ENCODE measurements around the gene RBM11. TPM values are rescaled to one million over a fixed set of nuclear protein-coding genes. Genes with fewer than 3 reads are reported as not detected.
"Not testable (repeated sequence)": the region's sequence is repeated elsewhere in the genome, so short reads cannot be mapped to it uniquely, and the experiment has no call there.

The RBM11 gene, protein sequence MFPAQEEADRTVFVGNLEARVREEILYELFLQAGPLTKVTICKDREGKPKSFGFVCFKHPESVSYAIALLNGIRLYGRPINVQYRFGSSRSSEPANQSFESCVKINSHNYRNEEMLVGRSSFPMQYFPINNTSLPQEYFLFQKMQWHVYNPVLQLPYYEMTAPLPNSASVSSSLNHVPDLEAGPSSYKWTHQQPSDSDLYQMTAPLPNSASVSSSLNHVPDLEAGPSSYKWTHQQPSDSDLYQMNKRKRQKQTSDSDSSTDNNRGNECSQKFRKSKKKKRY
- total RNA-seq: 4.9 and 7.4 TPM in 2 replicates
- long read RNA-seq, transcript RBM11-201 (5 exons, 1,934 nt): major isoform, 7 of 15 reads
- long read RNA-seq, partial matches to known transcripts: 0 of 15 reads
- long read RNA-seq, other reads (novel, unspliced or antisense): 3 of 15 reads

DNA sequence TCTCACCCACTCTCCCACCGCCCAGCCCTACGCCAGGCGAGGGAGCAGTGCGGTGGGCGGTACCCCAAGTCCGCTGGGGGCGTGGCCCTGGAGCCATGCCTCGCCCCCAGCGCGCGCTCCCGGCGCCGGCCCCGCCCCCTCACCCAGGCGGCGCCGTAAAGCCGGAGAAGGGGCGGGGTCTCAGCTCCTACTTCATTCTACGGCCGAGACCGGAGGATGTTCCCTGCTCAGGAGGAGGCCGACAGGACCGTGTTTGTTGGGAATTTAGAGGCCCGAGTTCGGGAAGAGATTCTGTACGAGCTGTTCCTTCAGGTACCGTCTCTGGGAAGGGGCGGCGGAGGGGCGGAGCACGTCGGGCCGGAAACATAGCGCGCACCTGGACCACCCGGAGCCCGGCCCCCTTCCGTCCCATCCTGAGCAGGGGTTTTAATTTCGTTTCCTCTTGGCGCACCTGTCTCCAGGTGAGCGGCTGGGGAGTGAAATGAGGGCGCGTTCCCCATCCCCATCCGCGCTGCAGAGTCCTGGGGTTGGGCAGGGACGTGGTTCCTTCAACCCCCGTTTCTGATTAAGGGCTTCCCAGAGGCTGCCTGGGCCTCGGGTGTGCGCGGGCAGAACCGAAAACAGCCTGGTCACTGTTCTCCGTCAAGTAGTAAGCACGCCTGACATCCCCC, at the start of gene RBM11:
TSS of gene RBM11 (plus strand) at position 187 of the 671 bp plus-strand sequence. CDS start at position 217, 30 bp downstream.
- H3K4me3 Mint-ChIP-seq (ENCODE audit: low read depth): peak within 1 kb of the TSS; percentile 89
- DNase-seq (ENCODE audit: low spot score, unreplicated experiment): peak; percentile 72
- TF ChIP-seq, protein P1, sequence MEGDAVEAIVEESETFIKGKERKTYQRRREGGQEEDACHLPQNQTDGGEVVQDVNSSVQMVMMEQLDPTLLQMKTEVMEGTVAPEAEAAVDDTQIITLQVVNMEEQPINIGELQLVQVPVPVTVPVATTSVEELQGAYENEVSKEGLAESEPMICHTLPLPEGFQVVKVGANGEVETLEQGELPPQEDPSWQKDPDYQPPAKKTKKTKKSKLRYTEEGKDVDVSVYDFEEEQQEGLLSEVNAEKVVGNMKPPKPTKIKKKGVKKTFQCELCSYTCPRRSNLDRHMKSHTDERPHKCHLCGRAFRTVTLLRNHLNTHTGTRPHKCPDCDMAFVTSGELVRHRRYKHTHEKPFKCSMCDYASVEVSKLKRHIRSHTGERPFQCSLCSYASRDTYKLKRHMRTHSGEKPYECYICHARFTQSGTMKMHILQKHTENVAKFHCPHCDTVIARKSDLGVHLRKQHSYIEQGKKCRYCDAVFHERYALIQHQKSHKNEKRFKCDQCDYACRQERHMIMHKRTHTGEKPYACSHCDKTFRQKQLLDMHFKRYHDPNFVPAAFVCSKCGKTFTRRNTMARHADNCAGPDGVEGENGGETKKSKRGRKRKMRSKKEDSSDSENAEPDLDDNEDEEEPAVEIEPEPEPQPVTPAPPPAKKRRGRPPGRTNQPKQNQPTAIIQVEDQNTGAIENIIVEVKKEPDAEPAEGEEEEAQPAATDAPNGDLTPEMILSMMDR (IDR thresholded peaks at IDR 0.05; ENCODE audit: unreplicated experiment): no peak
- H3K9me3 Mint-ChIP-seq (ENCODE audit: low read depth): no peaks in the 10 kb centered on the region
- H3K4me1 Mint-ChIP-seq (ENCODE audit: low read depth): peaks cover 3% of the 10 kb centered on the region
- H3K27me3 Mint-ChIP-seq: peaks cover 13% of the 10 kb centered on the region
- H3K36me3 Mint-ChIP-seq (ENCODE audit: insufficient read depth): no peaks in the 10 kb centered on the region
- peak within 1 kb of the TSS; percentile 74 for H3K27ac Mint-ChIP-seq

DNA sequence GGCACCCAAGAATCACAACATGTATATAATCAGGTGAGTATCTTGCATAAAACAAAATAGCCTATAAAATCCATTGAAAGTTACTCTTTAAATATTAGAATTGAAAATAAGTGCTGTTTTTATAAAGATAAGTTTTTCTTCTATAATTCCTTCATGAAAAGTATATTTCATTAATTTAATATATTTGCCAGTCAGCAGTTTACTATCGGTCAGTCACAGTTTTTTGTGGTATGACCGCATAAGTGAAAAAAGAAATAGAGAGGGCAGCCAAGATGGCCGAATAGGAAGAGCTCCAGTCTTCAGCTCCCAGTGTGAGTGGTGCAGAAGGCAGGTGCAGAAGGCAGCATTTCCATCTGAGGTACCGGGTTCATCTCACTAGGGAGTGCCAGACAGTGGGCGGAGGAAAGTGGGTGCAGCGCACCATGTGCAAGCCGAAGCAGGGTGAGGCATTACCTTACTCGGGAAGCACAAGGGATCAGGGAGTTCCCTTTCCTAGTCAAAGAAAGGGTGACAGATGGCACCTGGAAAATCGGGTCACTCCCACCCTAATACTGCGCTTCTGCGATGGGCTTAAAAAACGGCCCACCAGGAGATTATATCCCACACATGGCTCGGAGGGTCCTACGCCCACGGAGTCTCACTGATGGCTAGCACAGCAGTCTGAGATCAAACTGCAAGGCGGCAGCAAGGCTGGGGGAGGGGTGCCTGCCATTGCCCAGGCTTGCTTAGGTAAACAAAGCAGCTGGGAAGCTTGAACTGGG, 49.3 kb upstream of the RBM11 start:
- DNase-seq (ENCODE audit: low spot score, unreplicated experiment); H3K27me3 Mint-ChIP-seq; H3K36me3 Mint-ChIP-seq (ENCODE audit: insufficient read depth); H3K27ac Mint-ChIP-seq; H3K4me3 Mint-ChIP-seq (ENCODE audit: low read depth); H3K4me1 Mint-ChIP-seq (ENCODE audit: low read depth): not testable (repeated sequence)
- H3K9me3 Mint-ChIP-seq (ENCODE audit: low read depth): peaks cover 19% of the 10 kb centered on the region

DNA sequence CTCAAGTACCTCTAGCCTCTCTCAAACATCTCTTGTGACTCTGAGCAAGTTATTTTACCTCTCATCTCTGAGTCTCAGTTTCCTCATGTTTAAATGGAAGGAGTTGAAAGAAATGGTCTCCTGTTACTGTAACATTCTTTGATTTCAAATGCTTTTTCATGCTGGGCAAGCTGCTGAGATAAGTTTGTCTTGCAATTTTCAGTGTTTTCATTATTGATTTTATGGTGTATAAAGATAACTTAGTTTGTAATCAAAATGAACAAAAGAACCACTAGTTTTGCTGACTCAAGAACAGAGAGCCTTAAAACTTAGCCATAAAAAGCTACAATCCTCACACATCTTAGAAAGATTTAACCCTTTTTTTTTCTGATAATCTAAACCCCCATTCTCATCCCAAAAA, 9.7 kb upstream of the RBM11 start:
- H3K36me3 Mint-ChIP-seq (ENCODE audit: insufficient read depth): no peaks in the 10 kb centered on the region
- no peaks in the 10 kb centered on the region for H3K4me1 Mint-ChIP-seq (ENCODE audit: low read depth)
- no peaks in the 10 kb centered on the region for H3K27me3 Mint-ChIP-seq
- DNase-seq (ENCODE audit: low spot score, unreplicated experiment): no peak
- TF ChIP-seq, protein P1 (IDR thresholded peaks at IDR 0.05; ENCODE audit: unreplicated experiment): no peak
- peaks cover 3% of the 10 kb centered on the region for H3K9me3 Mint-ChIP-seq (ENCODE audit: low read depth)
- H3K4me3 Mint-ChIP-seq (ENCODE audit: low read depth): no peak overlapping the region
- no peak overlapping the region for H3K27ac Mint-ChIP-seq

DNA sequence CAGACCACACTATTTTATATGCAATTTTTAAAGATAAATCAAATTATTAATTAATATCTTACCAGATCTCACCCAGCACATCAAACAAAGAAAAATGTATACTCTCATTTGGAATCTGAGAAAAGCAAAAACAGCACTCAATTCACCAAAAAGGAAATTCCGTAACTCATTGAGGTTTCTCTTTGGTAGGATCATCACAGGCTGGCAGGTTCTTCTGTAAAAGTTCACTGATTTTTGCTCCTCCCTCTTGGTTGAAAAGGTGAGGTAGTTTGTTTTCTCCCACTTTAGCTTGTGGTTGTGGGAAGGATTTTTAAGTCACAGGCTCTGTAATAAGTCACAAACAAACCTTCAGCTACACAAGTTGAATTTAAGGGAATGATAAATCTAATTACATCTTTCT, 5.2 kb upstream of the RBM11 start, which contains the start of gene LIPI:
TSS of gene LIPI (minus strand) at position 218 of the 400 bp plus-strand sequence. CDS start at position 108, 110 bp downstream.
- Mint-ChIP-seq H3K9me3 (ENCODE audit: low read depth) (no peaks in the 10 kb centered on the region), H3K27ac (no peak within 1 kb of the TSS), H3K36me3 (ENCODE audit: insufficient read depth) (no peaks in the 10 kb centered on the region), H3K4me3 (ENCODE audit: low read depth) (no peak within 1 kb of the TSS), H3K4me1 (ENCODE audit: low read depth) (no peaks in the 10 kb centered on the region), H3K27me3 (peaks cover 8% of the 10 kb centered on the region)
- DNase-seq (ENCODE audit: low spot score, unreplicated experiment): no peak
- TF ChIP-seq, protein P1 (IDR thresholded peaks at IDR 0.05; ENCODE audit: unreplicated experiment): no peak

DNA sequence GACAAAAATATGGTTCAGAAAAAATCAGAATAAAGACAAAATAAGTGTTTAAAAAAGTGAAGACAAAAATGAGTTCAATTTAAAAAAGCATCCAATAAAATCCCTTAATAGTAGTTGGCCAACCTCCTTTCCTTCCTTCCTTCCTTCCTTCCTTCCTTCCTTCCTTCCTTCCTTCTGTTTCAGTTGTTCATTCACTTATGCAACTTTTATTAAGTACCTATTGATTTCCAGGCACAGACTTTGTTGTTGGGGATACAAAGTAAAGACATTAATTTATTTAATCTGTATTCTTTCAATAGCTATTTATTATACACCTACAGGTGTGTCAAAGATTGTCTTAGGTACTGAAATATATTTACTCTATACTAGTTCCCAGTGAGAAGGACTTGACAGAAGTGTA, 2.8 kb upstream of the RBM11 start:
- H3K4me1 Mint-ChIP-seq (ENCODE audit: low read depth): peaks cover 3% of the 10 kb centered on the region
- DNase-seq (ENCODE audit: low spot score, unreplicated experiment): no peak
- H3K27me3 Mint-ChIP-seq: peaks cover 13% of the 10 kb centered on the region
- H3K36me3 Mint-ChIP-seq (ENCODE audit: insufficient read depth): no peaks in the 10 kb centered on the region
- H3K9me3 Mint-ChIP-seq (ENCODE audit: low read depth): no peaks in the 10 kb centered on the region
- no peak overlapping the region for H3K27ac Mint-ChIP-seq
- TF ChIP-seq, protein P1 (IDR thresholded peaks at IDR 0.05; ENCODE audit: unreplicated experiment): no peak
- H3K4me3 Mint-ChIP-seq (ENCODE audit: low read depth): no peak overlapping the region

All from progenitor cell of endocrine pancreas (in vitro differentiated cells).